Muscle layer of colon (tissue), 2 donors: ENCODE measurements around the gene POTEI.
"Not testable (repeated sequence)": the region's sequence is repeated elsewhere in the genome, so short reads cannot be mapped to it uniquely, and the experiment has no call there.

Source experiments
- H3K27ac ChIP-seq: one replicate; pipeline ENCODE4 v1.7.0; 2013; ENCODE audit warnings: low read depth, mild to moderate bottlenecking, low read length, moderate library complexity
- H3K27me3 ChIP-seq, 2 donors: one replicate each; pipeline ENCODE4 v1.7.0; 2013; ENCODE audit warnings: low read length in 2 of 2, mild to moderate bottlenecking in 2 of 2; ENCODE audit not compliant: insufficient read depth in 2 of 2, control insufficient read depth in 1 of 2
- H3K36me3 ChIP-seq: one replicate; pipeline ENCODE4 v1.7.0; 2013; ENCODE audit warnings: mild to moderate bottlenecking, low read length; ENCODE audit not compliant: insufficient read depth
- H3K4me1 ChIP-seq: one replicate; pipeline ENCODE4 v1.7.0; 2013; ENCODE audit warnings: mild to moderate bottlenecking, low read length; ENCODE audit not compliant: insufficient read depth
- H3K4me3 ChIP-seq, 2 donors: one replicate each; pipeline ENCODE4 v1.7.0; 2013; ENCODE audit warnings: low read length in 2 of 2, low read depth in 1 of 2, mild to moderate bottlenecking in 1 of 2, moderate library complexity in 1 of 2
- H3K9ac ChIP-seq: one replicate; pipeline ENCODE4 v1.7.0; 2013; ENCODE audit warnings: low read length
- H3K9me3 ChIP-seq: one replicate; pipeline ENCODE4 v1.7.0; 2013; ENCODE audit warnings: mild to moderate bottlenecking, low read length
- donor health status: abdominal sarcoma.
- donor health status: Adenocarcinoma of cecum.

The POTEI gene

GRCh38 chr2:130530212-130530611, 21.1 kb upstream of the POTEI start:
- not testable (repeated sequence) for H3K4me3 ChIP-seq, H3K36me3 ChIP-seq, H3K9ac ChIP-seq, H3K9me3 ChIP-seq, H3K27ac ChIP-seq, H3K27me3 ChIP-seq, H3K4me1 ChIP-seq

GRCh38 chr2:130529545-130529944, 20.4 kb upstream of the POTEI start:
- H3K36me3 ChIP-seq, H3K27ac ChIP-seq, H3K9ac ChIP-seq, H3K9me3 ChIP-seq, H3K4me1 ChIP-seq, H3K4me3 ChIP-seq, H3K27me3 ChIP-seq: not testable (repeated sequence)

GRCh38 chr2:130527365-130527967, 18.3 kb upstream of the POTEI start:
- H3K27me3 ChIP-seq, H3K36me3 ChIP-seq, H3K9me3 ChIP-seq, H3K4me1 ChIP-seq, H3K27ac ChIP-seq, H3K9ac ChIP-seq, H3K4me3 ChIP-seq: not testable (repeated sequence)

- not testable (repeated sequence) for H3K36me3 ChIP-seq, H3K4me1 ChIP-seq, H3K27ac ChIP-seq, H3K4me3 ChIP-seq, H3K27me3 ChIP-seq, H3K9ac ChIP-seq, H3K9me3 ChIP-seq
Observed at GRCh38 chr2:130522390-130522789, 13.3 kb upstream of the POTEI start.

GRCh38 chr2:130520992-130521391, 11.9 kb upstream of the POTEI start, which contains the start of gene CFC1B:
CFC1B (plus strand) TSS chr2:130521222; CDS start chr2:130521485, 263 bp downstream.
- not testable (repeated sequence) for H3K4me1 ChIP-seq, H3K36me3 ChIP-seq, H3K4me3 ChIP-seq, H3K27me3 ChIP-seq, H3K9ac ChIP-seq, H3K9me3 ChIP-seq, H3K27ac ChIP-seq

- not testable (repeated sequence) for H3K36me3 ChIP-seq, H3K27me3 ChIP-seq
Observed at GRCh38 chr2:130518516-130519106, 9.5 kb upstream of the POTEI start.

GRCh38 chr2:130511747-130512451, 2.8 kb upstream of the POTEI start:
- H3K4me1 ChIP-seq, H3K27ac ChIP-seq, H3K27me3 ChIP-seq, H3K9ac ChIP-seq, H3K9me3 ChIP-seq, H3K36me3 ChIP-seq, H3K4me3 ChIP-seq: not testable (repeated sequence)

More at GRCh38 chr2:130518516-130519106, 9.5 kb upstream of the POTEI start:
- H3K4me1 ChIP-seq, H3K9me3 ChIP-seq, H3K4me3 ChIP-seq, H3K9ac ChIP-seq, H3K27ac ChIP-seq: not testable (repeated sequence)

GRCh38 chr2:130510807-130511746, 1.9 kb upstream of the POTEI start:
- H3K27me3 ChIP-seq = not testable (repeated sequence)

GRCh38 chr2:130491073-130491472, 18.1 kb downstream of the POTEI start:
- H3K9me3 ChIP-seq, H3K9ac ChIP-seq, H3K36me3 ChIP-seq, H3K4me3 ChIP-seq, H3K27ac ChIP-seq, H3K27me3 ChIP-seq, H3K4me1 ChIP-seq: not testable (repeated sequence)

More at GRCh38 chr2:130510807-130511746, 1.9 kb upstream of the POTEI start:
- not testable (repeated sequence) for H3K9ac ChIP-seq, H3K27ac ChIP-seq, H3K4me1 ChIP-seq, H3K9me3 ChIP-seq, H3K36me3 ChIP-seq, H3K4me3 ChIP-seq

- not testable (repeated sequence) for H3K27me3 ChIP-seq, H3K9ac ChIP-seq, H3K4me3 ChIP-seq, H3K36me3 ChIP-seq, H3K9me3 ChIP-seq, H3K27ac ChIP-seq, H3K4me1 ChIP-seq
Observed at GRCh38 chr2:130455413-130455812, 53.7 kb downstream of the POTEI start.

GRCh38 chr2:130454712-130455083, 54.4 kb downstream of the POTEI start:
- H3K4me1 ChIP-seq, H3K27me3 ChIP-seq, H3K27ac ChIP-seq: not testable (repeated sequence)

More at GRCh38 chr2:130454712-130455083, 54.4 kb downstream of the POTEI start:
- not testable (repeated sequence) for H3K4me3 ChIP-seq, H3K9me3 ChIP-seq, H3K9ac ChIP-seq, H3K36me3 ChIP-seq
